ENCODE data around the gene TTLL12.
A peak's percentile ranks its signal among the peaks of the same experiment; 100 is the strongest.

TTLL12 gene

DNA sequence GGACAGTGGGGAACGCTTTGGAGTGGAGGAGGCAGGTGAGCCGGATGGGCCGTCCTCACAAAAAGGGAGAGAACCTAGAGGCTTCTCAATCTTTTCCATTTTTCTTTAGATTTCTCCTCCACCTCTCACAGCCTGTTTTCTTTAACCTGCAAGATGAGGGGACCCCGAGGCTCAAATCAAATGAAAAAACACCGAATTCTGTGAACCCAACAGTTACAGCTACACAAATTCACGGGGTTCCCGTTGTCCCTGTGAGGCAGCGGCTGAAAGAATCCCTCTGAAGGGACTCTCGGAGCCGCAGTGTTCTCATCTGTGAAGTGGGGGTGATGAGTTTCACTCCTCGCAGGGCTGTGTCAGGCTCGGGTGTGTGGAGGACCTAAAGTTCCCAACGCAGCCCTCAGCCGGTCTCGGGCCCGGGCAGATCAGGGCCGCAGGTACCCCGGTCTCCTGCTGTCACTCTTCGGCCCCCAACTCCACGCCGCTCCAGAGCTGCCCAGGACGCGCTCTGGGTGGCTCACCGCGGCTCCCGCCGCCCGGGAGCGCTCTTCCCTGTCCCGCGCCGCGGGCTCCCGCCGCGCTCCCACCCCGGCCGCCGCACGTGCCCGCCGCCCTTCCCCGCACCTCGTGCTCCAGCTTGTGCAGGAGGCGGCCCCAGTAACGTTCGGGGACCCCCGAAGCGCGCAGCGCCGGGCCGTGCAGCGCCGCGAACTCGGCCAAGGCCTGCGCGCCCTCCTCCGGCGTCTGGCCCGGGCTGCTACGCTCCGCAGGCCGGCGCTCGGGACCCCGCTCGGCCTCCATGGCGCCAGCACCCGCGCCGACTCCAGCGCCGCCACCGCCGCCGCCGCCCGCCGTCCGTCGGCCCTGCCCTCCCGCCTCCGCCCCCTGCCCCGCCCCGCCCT, at the start of gene TTLL12:
Gene TTLL12 (minus strand): TSS at position 863 of the 899 bp plus-strand sequence. CDS start 65 bp downstream, at position 798.
- DNase-seq = peak; percentile 46

DNA sequence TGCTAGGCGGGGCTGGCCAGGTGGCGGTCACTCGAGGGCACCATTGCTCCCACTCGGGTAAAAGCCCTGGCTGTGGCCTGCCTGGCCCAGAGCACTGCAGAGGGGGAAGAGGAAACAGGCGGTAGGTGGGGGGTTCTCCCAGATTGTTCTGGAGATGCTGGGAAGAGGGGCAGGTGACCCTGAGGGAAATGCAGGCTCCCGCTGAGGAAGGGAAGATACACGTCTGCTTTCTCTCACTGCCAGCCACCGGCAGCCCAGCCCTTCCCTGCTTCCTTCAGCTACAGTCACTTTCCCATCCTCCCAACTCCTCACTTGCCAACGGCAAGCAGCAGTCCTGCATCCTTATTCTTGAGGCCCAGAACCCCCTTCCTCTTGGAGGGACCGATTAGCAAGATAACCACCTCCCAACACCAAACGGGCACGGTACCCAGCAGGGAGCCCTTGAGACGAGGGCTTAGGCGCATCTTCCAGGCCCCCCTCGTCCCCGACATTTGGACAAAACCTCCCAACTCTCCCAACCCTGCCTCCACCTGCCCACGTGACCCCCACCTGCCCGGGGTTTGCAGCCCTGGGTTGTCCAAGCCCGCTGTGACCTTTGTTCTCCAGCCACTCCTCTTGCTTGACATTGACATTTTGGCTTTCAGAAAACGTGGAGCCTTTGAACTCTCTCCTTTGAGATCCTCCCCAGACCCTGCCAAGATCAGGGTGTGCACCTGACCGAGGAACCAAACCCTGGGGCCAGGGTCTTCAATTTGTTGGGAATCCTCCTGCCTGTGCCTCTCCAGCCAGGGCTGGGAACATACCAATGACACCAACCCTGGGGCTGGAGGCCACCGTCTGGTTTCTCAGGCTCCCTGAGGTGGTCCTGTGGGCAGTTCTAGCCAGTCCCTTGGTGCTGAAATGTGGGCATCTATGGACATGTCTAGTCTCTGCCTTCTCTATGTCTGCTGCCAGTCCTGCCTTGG, 48.8 kb upstream of the TTLL12 start:
- no peak for DNase-seq

DNA sequence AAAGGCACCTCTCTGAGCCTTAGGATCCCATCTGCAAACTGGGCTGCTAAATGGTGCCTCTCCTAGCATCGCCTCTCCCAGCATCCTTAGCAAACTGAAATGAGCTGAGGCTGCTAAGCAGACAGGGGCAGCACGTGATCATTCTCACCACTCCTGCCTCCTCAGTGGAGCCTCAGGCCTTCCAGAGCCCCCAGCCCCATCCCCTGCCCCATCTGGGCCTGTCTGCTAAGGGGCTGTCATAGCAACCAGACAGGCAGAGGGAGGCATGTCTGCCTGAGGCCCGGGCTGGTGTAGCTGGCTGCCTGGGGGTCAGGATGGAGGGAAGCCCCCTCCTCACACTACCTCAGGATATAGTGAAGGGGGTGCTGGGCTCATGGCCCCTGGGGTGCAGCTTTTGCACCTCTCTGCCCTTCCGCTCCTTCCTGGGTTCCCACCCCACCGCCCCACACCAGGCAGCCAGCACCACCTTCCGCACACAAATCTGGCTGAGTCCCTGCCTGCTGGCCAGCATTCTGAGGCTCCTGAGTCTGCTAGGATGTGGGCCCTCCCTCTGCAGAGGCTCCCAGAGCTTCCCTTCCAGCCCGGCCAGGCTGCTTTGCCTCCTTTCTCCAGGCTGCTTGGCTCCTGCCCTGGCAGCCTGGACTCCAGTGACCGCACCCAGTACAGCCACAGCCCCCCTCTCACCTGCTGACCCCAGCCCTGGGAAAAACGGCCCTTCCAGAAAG, 47.5 kb upstream of the TTLL12 start:
- no peak for DNase-seq

DNA sequence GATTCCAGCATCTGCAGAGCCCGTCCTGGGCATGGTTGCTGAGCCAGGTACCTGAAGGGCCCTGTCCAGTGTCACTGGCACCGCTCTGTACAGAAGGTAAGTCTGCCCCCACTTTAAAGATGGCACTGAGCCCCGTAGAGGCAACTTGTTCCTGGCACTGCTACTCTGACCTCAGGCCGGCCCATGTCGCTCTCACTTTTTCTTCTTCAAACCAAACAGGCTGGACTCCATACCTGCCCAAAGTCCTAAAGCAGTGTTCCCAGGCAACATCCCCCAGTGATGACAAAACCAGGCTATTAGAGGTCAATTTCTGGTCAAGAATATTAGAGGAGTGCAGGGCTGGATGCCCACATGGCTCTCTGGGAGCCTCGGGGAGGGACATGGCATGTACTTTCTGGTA, 46.6 kb upstream of the TTLL12 start:
- DNase-seq = no peak

DNA sequence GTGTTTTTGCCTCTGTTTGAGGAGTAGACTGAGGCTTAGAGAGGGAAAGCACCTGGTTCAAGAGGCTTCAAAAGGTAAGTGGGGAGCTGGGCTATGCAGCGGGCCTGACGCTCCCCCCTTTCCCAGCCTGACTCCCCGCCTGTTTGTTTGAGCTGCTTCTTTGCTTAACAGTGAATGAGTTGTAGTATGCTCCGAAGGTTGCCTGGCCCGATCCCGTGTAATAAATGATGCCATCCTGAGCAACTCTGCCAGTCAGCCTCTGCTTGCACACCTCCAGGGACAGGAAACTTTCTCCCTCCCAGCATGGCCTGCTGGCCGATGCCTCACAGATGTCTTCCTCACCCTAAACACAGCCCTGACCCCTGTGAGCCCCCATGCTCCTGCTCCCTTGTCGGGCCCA, 45.5 kb upstream of the TTLL12 start:
- DNase-seq = no peak

DNA sequence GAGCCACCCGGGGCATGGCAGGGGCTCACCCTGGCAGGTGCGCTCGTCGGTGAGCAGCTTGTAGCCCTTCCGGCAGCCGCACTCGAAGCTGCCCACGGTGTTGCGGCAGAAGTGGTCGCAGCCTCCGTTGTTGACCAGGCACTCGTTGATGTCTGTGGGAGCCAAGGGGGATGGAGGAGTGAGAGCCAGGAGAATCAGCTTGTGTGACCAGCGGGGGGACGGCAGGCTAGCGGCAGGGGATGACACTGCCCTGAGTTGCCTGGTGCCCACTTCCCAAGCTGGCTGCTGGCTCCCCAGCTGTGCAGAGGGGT, 44.7 kb upstream of the TTLL12 start:
- no peak for DNase-seq

DNA sequence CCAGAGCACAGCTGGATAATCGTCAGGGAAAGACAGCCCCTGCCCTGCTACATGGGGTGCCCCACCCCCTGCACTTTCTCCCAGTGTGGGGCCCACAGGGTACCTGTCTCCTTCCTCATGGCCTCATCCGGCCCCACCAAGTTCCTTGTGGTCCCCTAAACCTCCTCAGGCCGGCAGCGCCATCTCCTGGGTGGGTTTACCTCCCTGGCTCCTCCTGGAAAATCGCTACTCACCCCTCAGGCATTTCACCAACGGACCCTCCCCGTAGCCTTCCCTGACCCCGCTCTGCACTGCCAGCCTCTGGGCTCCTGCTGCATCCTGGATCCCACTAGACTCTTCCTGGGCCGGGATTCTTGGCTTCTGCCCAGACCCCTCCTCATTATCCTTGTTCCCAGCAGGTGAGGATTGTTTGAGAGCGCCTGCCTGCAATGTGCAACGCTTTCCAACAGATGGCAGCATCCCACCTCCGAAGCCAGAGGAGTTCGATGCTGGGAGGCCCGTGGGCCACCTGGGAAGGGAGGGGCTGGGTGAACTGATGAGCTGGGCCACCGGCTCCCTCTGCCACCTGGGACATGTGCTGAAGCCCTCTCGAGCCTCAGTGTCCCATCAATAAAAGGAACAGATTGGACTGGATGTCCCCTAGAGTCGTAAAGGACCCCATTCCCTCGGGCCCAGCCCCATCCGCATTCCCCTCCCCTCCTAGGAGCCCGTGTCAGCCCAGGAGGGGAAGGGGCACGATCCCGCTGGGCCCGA, 44.2 kb upstream of the TTLL12 start:
- DNase-seq = peak; percentile 75

DNA sequence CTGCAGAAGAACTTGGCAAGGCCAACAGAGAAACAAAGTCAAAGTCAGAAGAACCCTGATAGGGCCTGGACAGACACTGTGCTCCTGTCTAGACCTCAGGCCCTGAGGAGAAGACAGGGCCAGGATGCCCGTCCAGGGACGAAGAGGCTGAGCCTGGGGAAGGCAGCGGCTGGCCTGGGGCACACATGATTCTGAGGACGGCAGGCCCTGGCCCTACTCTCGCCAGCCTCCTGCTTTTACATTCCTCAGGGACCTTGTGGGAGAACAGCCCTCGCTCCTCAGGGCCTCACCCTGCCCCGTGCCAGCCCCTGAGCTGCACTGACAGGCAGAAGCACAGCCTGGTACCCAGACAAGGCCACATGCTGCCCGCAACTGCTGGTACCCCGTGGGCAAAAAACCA, 43.6 kb upstream of the TTLL12 start:
- DNase-seq = no peak

DNA sequence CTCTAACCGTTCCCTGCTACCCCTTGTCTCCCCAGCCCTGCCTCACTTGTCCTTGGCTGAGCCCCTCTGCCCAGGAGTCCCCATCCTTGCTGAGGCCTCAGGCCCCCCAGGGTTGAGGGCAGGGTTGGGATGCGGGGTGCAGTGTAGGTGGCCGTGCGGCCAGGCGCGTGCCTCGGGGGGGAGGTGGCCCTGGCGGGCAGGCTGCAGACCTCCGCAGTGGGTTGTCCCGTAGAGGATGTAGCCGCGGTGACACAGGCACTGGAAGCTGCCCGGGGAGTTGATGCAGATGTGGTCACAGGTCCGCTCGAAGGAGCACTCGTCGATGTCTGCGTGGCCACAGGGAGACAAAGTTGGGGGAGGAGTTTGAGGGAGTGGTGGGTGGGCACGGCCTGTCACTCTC, 41.9 kb upstream of the TTLL12 start:
- no peak for DNase-seq

DNA sequence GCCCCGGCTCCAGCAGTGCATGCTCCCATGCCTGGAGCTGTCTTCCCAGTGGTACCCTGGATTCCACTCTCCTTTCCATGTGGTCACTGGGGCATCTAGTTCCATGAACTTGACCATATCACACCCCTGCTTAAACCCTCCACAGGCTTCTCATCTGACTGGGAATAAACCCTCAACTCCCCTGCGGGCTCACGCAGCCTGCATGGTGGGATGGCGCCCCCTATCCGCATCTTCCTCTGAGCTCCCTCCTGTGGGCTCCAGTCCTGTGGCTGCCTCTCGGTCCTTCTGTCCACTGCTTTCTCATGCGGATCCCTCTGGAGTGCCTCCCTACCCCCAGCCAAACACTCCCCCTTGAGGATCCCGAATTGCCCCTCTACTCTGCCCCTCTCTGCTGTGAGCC, 41.4 kb upstream of the TTLL12 start:
- no peak for DNase-seq

DNA sequence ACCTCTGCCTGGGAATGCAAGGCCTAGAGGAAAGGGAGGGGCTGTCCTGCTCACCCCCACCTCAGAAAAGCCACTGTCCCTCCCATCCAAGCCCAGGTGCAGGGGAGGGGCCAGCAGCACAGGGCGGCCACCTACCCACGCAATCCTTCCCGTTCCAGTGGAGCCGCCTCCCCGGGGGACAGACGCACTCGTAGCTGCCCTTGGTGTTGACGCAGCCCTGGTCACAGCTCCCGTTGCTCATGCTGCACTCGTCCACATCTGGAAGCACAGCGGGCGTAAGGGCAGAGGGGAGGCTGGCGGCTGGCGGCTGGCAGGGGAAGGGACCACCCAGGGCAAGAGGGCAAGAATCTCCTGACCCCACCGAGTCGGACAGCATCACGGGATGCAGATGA, 40.3 kb upstream of the TTLL12 start:
- DNase-seq = no peak

DNA sequence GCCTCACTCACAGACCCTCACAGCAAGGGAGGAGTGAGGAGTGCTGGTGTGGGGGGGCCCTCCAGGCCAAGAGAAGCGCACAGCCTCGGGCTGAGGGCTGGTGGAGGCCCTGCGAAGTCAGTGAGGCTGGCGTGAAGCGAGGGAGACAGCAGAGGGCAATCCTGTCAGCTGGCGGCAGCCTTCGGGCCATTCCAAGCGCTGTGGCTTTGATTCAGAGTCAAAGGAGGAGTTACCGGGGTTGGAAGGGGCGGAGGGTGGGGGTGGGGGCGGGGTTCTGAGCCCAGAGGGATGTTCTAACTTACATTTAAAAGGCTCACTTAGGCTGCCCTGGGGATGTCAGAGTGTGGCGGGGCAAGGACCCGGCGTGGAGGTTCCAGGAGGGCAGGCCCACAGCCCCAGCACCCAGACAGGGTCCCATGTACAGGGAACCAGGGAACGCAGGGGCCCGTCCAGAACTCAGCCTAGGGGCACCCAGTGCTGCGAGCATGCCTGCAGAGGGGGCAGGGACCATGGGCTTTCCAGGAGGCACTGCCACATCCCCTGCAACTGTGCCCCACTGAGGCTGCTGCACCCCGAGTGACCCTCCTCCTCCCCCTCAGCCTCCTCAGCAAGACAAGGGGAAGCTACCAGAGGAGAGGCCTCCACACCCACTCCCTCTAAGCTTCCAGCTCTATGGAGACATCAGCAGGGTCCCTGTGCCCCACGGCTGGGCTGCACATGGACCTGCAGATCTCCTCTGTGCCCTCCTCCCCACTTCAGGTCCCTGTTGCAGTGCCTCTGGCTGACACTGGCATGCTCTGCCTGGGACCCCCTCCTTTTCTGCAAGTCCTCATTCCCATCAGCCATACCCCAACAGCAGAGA, 39.7 kb upstream of the TTLL12 start:
- DNase-seq = no peak

DNA sequence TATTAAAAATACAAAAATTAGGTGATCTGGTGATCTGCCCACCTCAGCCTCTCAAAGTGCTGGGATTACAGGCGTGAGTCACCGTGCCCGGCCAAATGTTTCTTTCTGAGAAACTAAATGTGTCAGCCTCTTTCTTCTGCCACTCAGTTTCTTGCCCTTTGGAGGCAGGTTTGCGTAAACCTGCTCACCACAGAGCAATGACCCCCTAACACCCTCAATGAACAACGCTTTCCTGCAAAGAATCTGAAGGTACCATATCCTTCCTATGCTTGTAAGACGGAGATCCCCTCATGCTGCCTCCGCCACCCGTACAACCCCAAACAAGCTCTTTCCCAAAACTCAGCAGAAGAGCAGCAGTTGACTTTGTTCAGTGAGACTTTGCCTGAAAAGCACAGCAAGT, 38.7 kb upstream of the TTLL12 start:
- DNase-seq = no peak

DNA sequence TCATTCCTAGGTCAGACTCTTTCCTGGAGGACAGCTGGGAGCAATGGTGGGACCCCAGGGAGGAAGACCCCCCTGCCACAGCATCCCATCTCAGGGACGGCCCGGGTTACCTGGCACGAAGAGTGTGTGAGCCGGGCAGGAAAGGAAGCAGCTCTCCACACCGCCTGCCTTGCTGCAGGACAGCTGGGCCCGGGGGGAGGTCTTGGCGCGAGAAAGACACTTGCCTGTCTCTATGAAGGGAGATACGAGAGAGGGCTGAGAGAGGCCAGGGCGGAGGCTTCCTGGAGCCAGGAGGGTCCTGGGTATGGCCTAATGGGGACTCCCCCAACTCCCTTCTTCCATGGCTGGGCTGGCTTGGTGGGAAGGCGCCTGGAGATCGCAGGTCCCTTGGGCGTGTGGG, 36.1 kb upstream of the TTLL12 start:
- no peak for DNase-seq

DNA sequence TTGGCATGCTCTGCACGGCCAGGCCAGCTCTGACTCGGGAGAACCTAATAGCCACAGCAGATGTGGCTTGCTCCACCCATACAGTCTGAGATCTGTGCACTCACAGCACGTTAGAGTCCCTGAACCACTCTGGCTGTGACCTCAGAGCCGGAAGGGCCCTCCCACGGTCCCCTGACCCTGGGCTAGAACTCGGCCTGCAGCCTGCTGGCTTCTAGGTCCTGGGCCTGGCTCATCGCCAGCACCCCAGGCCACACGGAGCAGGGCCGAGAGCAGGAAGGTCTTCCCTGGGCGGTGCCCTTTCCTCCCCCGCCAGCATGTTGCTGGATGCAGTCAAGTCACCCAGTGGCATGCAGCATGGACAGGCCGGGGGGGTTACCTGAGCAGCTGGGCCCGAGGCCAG, 35.3 kb upstream of the TTLL12 start:
- no peak for DNase-seq

DNA sequence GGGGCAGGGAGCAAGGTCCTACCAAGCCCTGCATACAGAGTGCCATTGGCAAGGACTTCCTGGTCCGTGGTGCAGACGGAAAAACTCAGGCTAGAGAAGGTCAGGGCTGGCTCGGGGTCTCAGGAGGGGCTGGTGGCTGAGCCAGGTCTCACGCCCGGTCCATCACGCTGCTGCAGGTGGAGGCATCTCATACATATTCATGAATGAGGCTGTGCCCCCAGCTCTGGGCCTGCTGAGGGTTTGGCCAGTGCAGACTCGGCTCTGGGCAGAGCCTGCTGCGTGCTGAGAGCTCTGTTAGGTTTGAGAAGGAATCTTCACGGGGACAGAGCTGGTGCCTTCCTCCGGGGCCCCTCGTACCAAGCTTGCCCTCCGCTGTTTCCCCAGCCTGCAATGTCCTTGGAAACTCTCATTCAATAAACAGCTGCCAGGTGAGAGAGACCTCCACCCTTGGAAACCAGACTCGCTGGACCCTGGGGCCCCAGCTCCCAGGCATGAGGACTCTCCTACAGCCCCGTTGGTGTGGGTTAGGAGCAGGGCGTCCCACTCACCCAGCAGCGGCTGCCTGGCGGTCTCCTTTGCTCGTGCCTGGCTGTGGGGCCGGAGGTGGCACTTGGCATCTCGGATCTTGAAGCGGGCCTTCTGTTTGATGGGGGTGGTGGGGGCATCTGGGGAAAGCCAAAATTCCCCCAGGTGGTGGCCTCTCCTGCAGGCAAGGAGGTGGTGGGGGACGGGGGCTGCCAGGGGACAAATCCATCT, 33.9 kb upstream of the TTLL12 start:
- no peak for DNase-seq

DNA sequence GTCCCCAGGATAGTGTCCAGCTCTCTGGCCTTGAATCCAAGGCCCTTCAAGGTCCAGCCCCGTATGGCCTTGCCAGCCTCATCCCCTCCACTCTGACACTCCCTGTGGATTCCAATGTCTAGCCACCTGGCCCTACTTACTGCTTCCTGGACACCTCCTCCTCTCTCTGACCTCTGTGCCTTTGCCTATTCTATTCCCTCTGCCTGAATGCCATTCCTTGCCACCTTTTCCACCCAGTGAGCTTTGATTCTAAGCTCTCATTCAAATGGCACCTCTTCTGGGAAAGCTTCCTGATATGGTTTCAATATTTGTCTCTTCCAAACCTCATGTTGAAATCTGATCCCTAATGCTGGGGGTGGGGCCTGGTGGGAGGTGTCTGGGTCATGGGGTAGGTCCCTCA, 31.9 kb upstream of the TTLL12 start:
- no peak for DNase-seq

DNA sequence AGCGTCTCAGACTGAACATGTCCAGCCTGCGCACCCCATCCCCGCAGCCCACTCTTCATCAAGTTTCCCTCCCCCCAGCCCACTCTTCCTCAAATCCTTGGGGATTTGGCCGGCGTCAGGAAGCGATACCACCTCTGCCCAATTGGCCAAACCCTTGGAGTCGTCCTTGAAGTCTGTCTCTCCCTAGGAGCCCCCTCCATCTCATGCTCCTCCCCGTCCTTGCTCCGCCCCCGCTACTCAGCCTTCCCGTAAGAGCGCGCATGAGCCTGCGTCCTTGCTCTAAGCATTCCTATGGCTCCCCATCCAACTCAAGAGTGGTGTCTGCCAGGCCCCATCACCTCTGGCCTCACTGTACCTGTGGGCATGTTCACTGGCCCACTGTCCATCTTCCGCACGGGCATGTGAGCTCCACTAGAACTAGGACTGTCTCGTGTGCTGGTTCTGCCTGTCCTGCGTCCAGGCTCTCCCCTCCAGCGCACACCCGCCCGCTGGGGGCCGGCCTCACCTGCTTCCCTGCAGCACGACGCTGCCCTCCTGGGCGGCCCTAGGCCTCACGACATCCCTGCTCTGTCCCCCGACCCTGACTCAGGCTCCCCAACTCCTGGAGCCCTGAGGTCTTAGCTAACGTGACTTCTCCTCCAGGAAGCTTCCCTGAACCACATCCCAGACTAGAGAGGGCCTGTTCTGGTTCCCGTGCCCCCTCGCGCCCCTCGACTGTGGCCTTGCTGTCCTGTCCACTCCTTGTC, 30.5 kb upstream of the TTLL12 start:
- DNase-seq = no peak

DNA sequence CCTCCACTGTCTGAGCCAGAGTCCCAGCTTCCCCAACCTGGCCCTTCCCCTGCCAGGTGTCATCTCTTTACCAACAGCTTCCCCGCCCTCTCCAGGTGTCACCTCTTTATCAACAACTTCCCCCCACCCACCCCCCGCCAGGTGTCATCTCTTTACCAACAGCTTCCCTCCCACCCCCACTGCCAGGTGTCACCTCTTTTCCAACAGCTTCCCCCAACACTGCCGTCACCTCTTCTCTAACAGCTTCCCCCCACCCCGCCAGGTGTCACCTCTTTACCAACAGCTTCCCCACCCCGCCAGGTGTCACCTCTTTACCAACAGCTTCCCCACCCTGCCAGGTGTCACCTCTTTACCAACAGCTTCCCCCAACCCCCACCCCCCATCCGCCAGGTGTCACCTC, 29.8 kb upstream of the TTLL12 start:
- DNase-seq = no peak

DNA sequence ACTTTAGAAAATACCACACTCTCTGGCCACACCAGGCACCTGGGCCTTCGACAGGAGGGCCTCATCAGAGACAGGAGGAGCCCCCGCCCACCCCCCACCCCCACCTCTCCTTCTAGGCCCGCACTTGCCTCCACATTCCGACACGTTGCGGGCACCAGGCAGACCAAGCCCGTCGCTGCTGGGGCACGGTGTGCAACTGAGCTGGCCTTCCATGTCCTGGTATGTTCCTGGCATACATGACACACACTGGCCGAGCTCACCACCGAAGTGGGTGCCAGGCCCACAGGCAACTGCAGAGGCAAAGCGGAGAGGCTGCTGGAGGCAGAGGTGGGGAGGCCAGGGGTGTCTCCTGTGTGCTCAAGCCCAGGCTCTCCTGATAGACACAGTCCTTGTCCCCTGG, 27.0 kb upstream of the TTLL12 start:
- DNase-seq = no peak
